Measurements from ENCODE around the gene GID8. TPM values are rescaled to one million over a fixed set of nuclear protein-coding genes. Genes with fewer than 3 reads are reported as not detected.

Gene GID8
- total and polyA plus RNA-seq, 2 of the 13 experiments (the other 11 are each of a cell fraction or from before 2014, with no cell fraction given) = 39.6 to 59.8 TPM

GRCh38 chr20:62923669-62924441 is 14.1 kb upstream of the GID8 start (continued):
- peak; percentile 75; the same call in 1 of the 2 replicates for TF ChIP-seq ZNF792 (CRISPR knock-in tag; IDR thresholded peaks at IDR 0.05)
- no peak for TF ChIP-seq ZMYM2 (CRISPR knock-in tag; IDR thresholded peaks at IDR 0.05)
- TF ChIP-seq KMT2B (CRISPR knock-in tag; IDR thresholded peaks at IDR 0.05) = peak; percentile 40
- peak; percentile 50; the same call in 1 of the 2 replicates for TF ChIP-seq SIN3A (IDR thresholded peaks at IDR 0.05; ENCODE audit: borderline replicate concordance, low read depth, low read length)
- TF ChIP-seq ERF (CRISPR knock-in tag; IDR thresholded peaks at IDR 0.05) = peak; percentile 44
- TF ChIP-seq FOXK1 (CRISPR knock-in tag; IDR thresholded peaks at IDR 0.05; ENCODE audit: borderline replicate concordance, low read depth) = peak; percentile 68
- no peak for TF ChIP-seq NR1H2 (CRISPR knock-in tag; IDR thresholded peaks at IDR 0.05; ENCODE audit: borderline replicate concordance, low read depth)
- TF ChIP-seq ZNF704 (CRISPR knock-in tag; IDR thresholded peaks at IDR 0.05; ENCODE audit: borderline replicate concordance) = no peak
- no peak for TF ChIP-seq NFIB (CRISPR knock-in tag; IDR thresholded peaks at IDR 0.05; ENCODE audit: borderline replicate concordance)
- no peak for TF ChIP-seq HNRNPH1 (optimal IDR thresholded peaks at IDR 0.05; ENCODE audit: low read depth, low read length)
- TF ChIP-seq KLF11 (CRISPR knock-in tag; IDR thresholded peaks at IDR 0.05) = 0 out of 2 replicates have a peak, but pooled peaks have one; percentile 36
- peak; percentile 9 for TF ChIP-seq PHF8 (CRISPR knock-in tag; IDR thresholded peaks at IDR 0.05)
- no peak for TF ChIP-seq GTF3A (CRISPR knock-in tag; conservative IDR thresholded peaks at IDR 0.05)
- peak; percentile 17 for TF ChIP-seq DBP (CRISPR knock-in tag; IDR thresholded peaks at IDR 0.05; ENCODE audit: not compliant biosample characterization)
- TF ChIP-seq BHLHE40 (IDR thresholded peaks at IDR 0.05; ENCODE audit: low read length) = no peak
- no peak for TF ChIP-seq SNRNP70 (IDR thresholded peaks at IDR 0.05; ENCODE audit: low read depth, low read length)
- TF ChIP-seq ZNF280B (CRISPR knock-in tag; IDR thresholded peaks at IDR 0.05; ENCODE audit: borderline replicate concordance) = no peak
- TF ChIP-seq MIXL1 (CRISPR knock-in tag; IDR thresholded peaks at IDR 0.05) = peak; percentile 100
- no peak for TF ChIP-seq RNF2 (conservative IDR thresholded peaks at IDR 0.05; ENCODE audit: low read depth)
- peak; percentile 87 for TF ChIP-seq FOXA3 (CRISPR knock-in tag; IDR thresholded peaks at IDR 0.05)
- TF ChIP-seq ZFX (CRISPR knock-in tag; IDR thresholded peaks at IDR 0.05; ENCODE audit: low read depth) = peak; percentile 74
- TF ChIP-seq ZNF280D (CRISPR knock-in tag; IDR thresholded peaks at IDR 0.05) = no peak
- no peak for TF ChIP-seq ZNF720 (CRISPR knock-in tag; IDR thresholded peaks at IDR 0.05)
- no peak for TF ChIP-seq ZNF775 (CRISPR knock-in tag; IDR thresholded peaks at IDR 0.05; ENCODE audit: borderline replicate concordance)
- TF ChIP-seq RAD51 (IDR thresholded peaks at IDR 0.05; ENCODE audit: borderline replicate concordance) = no peak
